ENCODE measurements around the gene ORAI3.

The ORAI3 gene

GRCh38 chr16:30982548-30983288, 33.9 kb downstream of the ORAI3 start:
- no peak for TF ChIP-seq TCF12 (IDR thresholded peaks at IDR 0.05; ENCODE audit: low read depth)
- no peak for TF ChIP-seq YY1 (IDR thresholded peaks at IDR 0.05; ENCODE audit: low read depth)
- no peak for TF ChIP-seq RAD21 (IDR thresholded peaks at IDR 0.05; ENCODE audit: low read depth)
- no peak for TF ChIP-seq CEBPB (IDR thresholded peaks at IDR 0.05)
- TF ChIP-seq, protein P1, sequence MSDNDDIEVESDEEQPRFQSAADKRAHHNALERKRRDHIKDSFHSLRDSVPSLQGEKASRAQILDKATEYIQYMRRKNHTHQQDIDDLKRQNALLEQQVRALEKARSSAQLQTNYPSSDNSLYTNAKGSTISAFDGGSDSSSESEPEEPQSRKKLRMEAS (IDR thresholded peaks at IDR 0.05) = no peak
- no peak for TF ChIP-seq TAF1 (IDR thresholded peaks at IDR 0.05; ENCODE audit: low read depth)
- TF ChIP-seq EP300 (IDR thresholded peaks at IDR 0.05; ENCODE audit: borderline replicate concordance) = no peak
- no peak for TF ChIP-seq NFIC (IDR thresholded peaks at IDR 0.05)
- no peak for TF ChIP-seq TEAD4 (IDR thresholded peaks at IDR 0.05)
- TF ChIP-seq ZBTB7A (IDR thresholded peaks at IDR 0.05; ENCODE audit: low read depth) = no peak
- TF ChIP-seq, protein P2, sequence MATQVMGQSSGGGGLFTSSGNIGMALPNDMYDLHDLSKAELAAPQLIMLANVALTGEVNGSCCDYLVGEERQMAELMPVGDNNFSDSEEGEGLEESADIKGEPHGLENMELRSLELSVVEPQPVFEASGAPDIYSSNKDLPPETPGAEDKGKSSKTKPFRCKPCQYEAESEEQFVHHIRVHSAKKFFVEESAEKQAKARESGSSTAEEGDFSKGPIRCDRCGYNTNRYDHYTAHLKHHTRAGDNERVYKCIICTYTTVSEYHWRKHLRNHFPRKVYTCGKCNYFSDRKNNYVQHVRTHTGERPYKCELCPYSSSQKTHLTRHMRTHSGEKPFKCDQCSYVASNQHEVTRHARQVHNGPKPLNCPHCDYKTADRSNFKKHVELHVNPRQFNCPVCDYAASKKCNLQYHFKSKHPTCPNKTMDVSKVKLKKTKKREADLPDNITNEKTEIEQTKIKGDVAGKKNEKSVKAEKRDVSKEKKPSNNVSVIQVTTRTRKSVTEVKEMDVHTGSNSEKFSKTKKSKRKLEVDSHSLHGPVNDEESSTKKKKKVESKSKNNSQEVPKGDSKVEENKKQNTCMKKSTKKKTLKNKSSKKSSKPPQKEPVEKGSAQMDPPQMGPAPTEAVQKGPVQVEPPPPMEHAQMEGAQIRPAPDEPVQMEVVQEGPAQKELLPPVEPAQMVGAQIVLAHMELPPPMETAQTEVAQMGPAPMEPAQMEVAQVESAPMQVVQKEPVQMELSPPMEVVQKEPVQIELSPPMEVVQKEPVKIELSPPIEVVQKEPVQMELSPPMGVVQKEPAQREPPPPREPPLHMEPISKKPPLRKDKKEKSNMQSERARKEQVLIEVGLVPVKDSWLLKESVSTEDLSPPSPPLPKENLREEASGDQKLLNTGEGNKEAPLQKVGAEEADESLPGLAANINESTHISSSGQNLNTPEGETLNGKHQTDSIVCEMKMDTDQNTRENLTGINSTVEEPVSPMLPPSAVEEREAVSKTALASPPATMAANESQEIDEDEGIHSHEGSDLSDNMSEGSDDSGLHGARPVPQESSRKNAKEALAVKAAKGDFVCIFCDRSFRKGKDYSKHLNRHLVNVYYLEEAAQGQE (IDR thresholded peaks at IDR 0.05; ENCODE audit: low read depth) = no peak
- no peak for TF ChIP-seq FOXM1 (IDR thresholded peaks at IDR 0.05; ENCODE audit: borderline replicate concordance, low read depth)
- no peak for TF ChIP-seq USF1 (IDR thresholded peaks at IDR 0.05)
- TF ChIP-seq CREB1 (IDR thresholded peaks at IDR 0.05; ENCODE audit: low read depth) = no peak
- no peak for TF ChIP-seq EGR1 (IDR thresholded peaks at IDR 0.05)

DNA sequence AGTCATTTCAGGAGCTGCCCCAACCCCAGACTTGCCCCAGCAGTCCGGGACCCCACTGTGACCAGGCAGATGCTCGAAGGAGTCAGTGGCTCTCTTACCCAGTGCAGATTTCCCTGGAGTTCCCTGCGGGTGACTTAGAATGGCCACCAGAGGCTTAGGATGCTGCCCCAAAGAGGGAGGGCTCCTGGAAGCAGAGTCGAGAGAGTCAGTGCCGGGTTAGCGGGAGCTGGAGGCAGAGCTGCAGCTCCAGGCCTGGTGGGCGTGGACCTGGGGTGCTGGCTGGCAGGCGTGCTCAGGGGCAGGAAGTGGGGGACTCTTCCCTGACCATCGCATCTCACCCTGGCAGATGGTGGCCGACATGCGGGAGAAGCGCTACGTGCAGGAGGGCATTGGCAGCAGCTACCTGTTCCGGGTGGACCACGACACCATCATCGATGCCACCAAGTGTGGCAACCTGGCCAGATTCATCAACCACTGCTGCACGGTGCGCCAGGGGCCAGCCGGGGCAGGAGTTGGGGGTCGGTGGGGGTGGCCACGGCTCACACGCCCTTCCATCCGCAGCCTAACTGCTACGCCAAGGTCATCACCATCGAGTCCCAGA, 34.5 kb downstream of the ORAI3 start:
- no peak for TF ChIP-seq EGR1 (IDR thresholded peaks at IDR 0.05)
- TF ChIP-seq, protein P2 (IDR thresholded peaks at IDR 0.05; ENCODE audit: low read depth) = no peak
- no peak for TF ChIP-seq TCF12 (IDR thresholded peaks at IDR 0.05; ENCODE audit: low read depth)

GRCh38 chr16:30983898-30984610, 35.2 kb downstream of the ORAI3 start:
- TF ChIP-seq YY1 (IDR thresholded peaks at IDR 0.05; ENCODE audit: low read depth) = no peak
- TF ChIP-seq USF1 (IDR thresholded peaks at IDR 0.05) = no peak
- TF ChIP-seq EGR1 (IDR thresholded peaks at IDR 0.05) = no peak

GRCh38 chr16:30984669-30985400, 36.0 kb downstream of the ORAI3 start, which contains the start of gene HSD3B7:
HSD3B7 (plus strand) TSS chr16:30985207; CDS start chr16:30985659, 452 bp downstream.
- TF ChIP-seq TCF12 (IDR thresholded peaks at IDR 0.05; ENCODE audit: low read depth) = no peak
- TF ChIP-seq RAD21 (IDR thresholded peaks at IDR 0.05; ENCODE audit: low read depth) = peak; percentile 78
- peak; percentile 59 for TF ChIP-seq ZBTB7A (IDR thresholded peaks at IDR 0.05; ENCODE audit: low read depth)

GRCh38 chr16:30985401-30986128, 36.7 kb downstream of the ORAI3 start:
- TF ChIP-seq, protein P1 (IDR thresholded peaks at IDR 0.05) = no peak
- no peak for TF ChIP-seq TEAD4 (IDR thresholded peaks at IDR 0.05)
- TF ChIP-seq CEBPB (IDR thresholded peaks at IDR 0.05) = no peak
- no peak for TF ChIP-seq FOXM1 (IDR thresholded peaks at IDR 0.05; ENCODE audit: borderline replicate concordance, low read depth)
- no peak for TF ChIP-seq NFIC (IDR thresholded peaks at IDR 0.05)
- no peak for TF ChIP-seq EGR1 (IDR thresholded peaks at IDR 0.05)
- no peak for TF ChIP-seq CREB1 (IDR thresholded peaks at IDR 0.05; ENCODE audit: low read depth)
- TF ChIP-seq TCF12 (IDR thresholded peaks at IDR 0.05; ENCODE audit: low read depth) = no peak
- TF ChIP-seq, protein P2 (IDR thresholded peaks at IDR 0.05; ENCODE audit: low read depth) = no peak
- TF ChIP-seq RAD21 (IDR thresholded peaks at IDR 0.05; ENCODE audit: low read depth) = no peak; the same call in 1 of the 2 replicates
- no peak for TF ChIP-seq USF1 (IDR thresholded peaks at IDR 0.05)
- TF ChIP-seq ZBTB7A (IDR thresholded peaks at IDR 0.05; ENCODE audit: low read depth) = no peak

Measured in Ishikawa (cell line).